Liver (tissue), 9 donors: ENCODE data around the gene RIN1. TPM values are rescaled to one million over a fixed set of nuclear protein-coding genes. Genes with fewer than 3 reads are reported as not detected.

Source experiments
- DNase-seq: peaks from one replicate; pipeline ENCODE4 v3.0.0-alpha.2; 2017; ENCODE audit warnings: low spot score
- H3K27ac ChIP-seq, 2 donors: one replicate each; pipeline ENCODE4 v1.7.0; 2013; ENCODE audit warnings: inconsistent platforms in 2 of 2, low read length in 2 of 2, control low read depth in 1 of 2, low read depth in 1 of 2, mild to moderate bottlenecking in 1 of 2
- H3K27me3 ChIP-seq, 4 donors: one replicate each; pipeline versions ENCODE4 v1.6.1 to v1.7.0; 2013; ENCODE audit warnings: low read length in 3 of 4, inconsistent platforms in 1 of 4, mild to moderate bottlenecking in 1 of 4, moderate library complexity in 1 of 4; ENCODE audit not compliant: control insufficient read depth in 4 of 4, insufficient read depth in 4 of 4
- H3K36me3 ChIP-seq, 4 donors: one replicate each; pipeline versions ENCODE4 v1.6.1 to v1.7.0; 2013; ENCODE audit warnings: low read length in 3 of 4, mild to moderate bottlenecking in 3 of 4, low read depth in 1 of 4, moderate library complexity in 1 of 4; ENCODE audit not compliant: control insufficient read depth in 4 of 4, insufficient read depth in 3 of 4
- H3K4me1 ChIP-seq, 4 donors: one replicate each; pipeline versions ENCODE4 v1.6.1 to v1.7.0; 2013; ENCODE audit warnings: low read length in 3 of 4, mild to moderate bottlenecking in 3 of 4, moderate library complexity in 1 of 4; ENCODE audit not compliant: control insufficient read depth in 4 of 4, insufficient read depth in 4 of 4
- H3K4me3 ChIP-seq, 3 donors: one replicate each; pipeline versions ENCODE4 v1.6.1 to v1.7.0; 2013; ENCODE audit warnings: low read length in 3 of 3, control low read depth in 1 of 3, low read depth in 1 of 3, mild to moderate bottlenecking in 1 of 3
- H3K9ac ChIP-seq, 2 donors: one replicate each; pipeline ENCODE4 v1.7.0; 2013; ENCODE audit warnings: low read length in 2 of 2, mild to moderate bottlenecking in 2 of 2, moderate library complexity in 2 of 2, control low read depth in 1 of 2, low read depth in 1 of 2
- H3K9me3 ChIP-seq, 4 donors: one replicate each; pipeline versions ENCODE4 v1.6.1 to v1.7.0; 2013; ENCODE audit warnings: low read length in 3 of 4; ENCODE audit not compliant: control insufficient read depth in 4 of 4
- ATF3 ChIP-seq: IDR thresholded peaks from 2 replicates; pipeline ENCODE4 v1.6.1; 2016; ENCODE audit warnings: antibody characterized with exemption
- FOXA1 ChIP-seq: IDR thresholded peaks from 2 replicates; pipeline ENCODE4 v1.6.1; 2016; ENCODE audit warnings: antibody characterized with exemption
- FOXA2 ChIP-seq: IDR thresholded peaks from 2 replicates; pipeline ENCODE4 v1.6.1; 2016; ENCODE audit warnings: antibody characterized with exemption
- GABPA ChIP-seq, 2 donors: IDR thresholded peaks in 1 of 2; conservative IDR thresholded peaks in 1 of 2; 2 replicates each; pipeline ENCODE4 v1.6.1; 2016; ENCODE audit warnings: antibody characterized with exemption in 2 of 2, mild to moderate bottlenecking in 1 of 2, moderate library complexity in 1 of 2
- HNF4A ChIP-seq, 2 donors: conservative IDR thresholded peaks; 2 replicates each; pipeline ENCODE4 v1.6.1; 2016; ENCODE audit warnings: antibody characterized with exemption in 2 of 2, mild to moderate bottlenecking in 2 of 2
- HNF4G ChIP-seq: IDR thresholded peaks from 2 replicates; pipeline ENCODE4 v1.6.1; 2016; ENCODE audit warnings: antibody characterized with exemption
- JUND ChIP-seq, 2 donors: IDR thresholded peaks; 2 replicates each; pipeline ENCODE4 v1.6.1; 2016; ENCODE audit warnings: antibody characterized with exemption in 2 of 2
- MAX ChIP-seq: IDR thresholded peaks from 2 replicates; pipeline ENCODE4 v1.6.1; 2016; ENCODE audit warnings: antibody characterized with exemption
- NR2F2 ChIP-seq: IDR thresholded peaks from 2 replicates; pipeline ENCODE4 v1.6.1; 2016; ENCODE audit warnings: antibody characterized with exemption
- RAD21 ChIP-seq, 2 donors: IDR thresholded peaks; 2 replicates each; pipeline ENCODE4 v1.6.1; 2016; ENCODE audit warnings: antibody characterized with exemption in 2 of 2, mild to moderate bottlenecking in 2 of 2
- REST ChIP-seq: IDR thresholded peaks from 2 replicates; pipeline ENCODE4 v1.6.1; 2016; ENCODE audit warnings: antibody characterized with exemption, mild to moderate bottlenecking
- RXRA ChIP-seq, 2 donors: IDR thresholded peaks; 2 replicates each; pipeline ENCODE4 v1.6.1; 2017 to 2018; ENCODE audit warnings: antibody characterized with exemption in 2 of 2, mild to moderate bottlenecking in 1 of 2
- SP1 ChIP-seq: IDR thresholded peaks from 2 replicates; pipeline ENCODE4 v1.6.1; 2018; ENCODE audit warnings: antibody characterized with exemption, mild to moderate bottlenecking
- WGBS: extraction: QIAGEN DNeasy Blood & Tissue Kit; methylation state at CpG from one replicate; pipeline ENCODE4 v1.1.7; 2013; 5-methylcytosine and 5-hydroxymethylcytosine counted together
- polyA plus RNA-seq, 2 donors: library from polyadenylated mRNA; stranded (reverse) in 1 of 2; unstranded in 1 of 2; fragments of 200-250 nt in 1 of 2; fragments of >200 nt in 1 of 2; fragmentation: Nextera tagmentation in 1 of 2; extraction: Ambion mirVana in 1 of 2; gene quantifications; one replicate each; pipeline versions ENCODE4 v1.2.1 to v1.2.3, GENCODE V29; 2013 to 2015
- total RNA-seq, 2 donors: library from RNA; depleted of rRNA; stranded (reverse); fragments of >200 nt; gene quantifications; one replicate each; pipeline ENCODE4 v1.2.3, GENCODE V29; 2014
- TF ChIP-seq, protein P1 (sequence below): fragments of 150-350 bp; IDR thresholded peaks from 2 replicates; pipeline ENCODE4 v1.5.1; 2017; ENCODE audit warnings: improper control_type of control experiment, low read depth, low read length; ENCODE audit not compliant: missing input control
- donor health status: healthy.
- donor health status: healthy.
- donor health status: healthy.
- donor health status: healthy.
- donor health status: healthy.

Gene RIN1
- total and polyA plus RNA-seq, 4 donors: 0.11 to 1.1 (median 0.53) TPM

GRCh38 chr11:66317322-66317722 is 18.9 kb downstream of the RIN1 start:
- TF ChIP-seq RXRA (IDR thresholded peaks at IDR 0.05) (no peak), RAD21 (IDR thresholded peaks at IDR 0.05) (no peak), FOXA1 (no peak), MAX (no peak), HNF4A (conservative IDR thresholded peaks at IDR 0.05) (no peak), REST (no peak), SP1 (no peak), NR2F2 (no peak)
- Histone ChIP-seq H3K27ac (peak overlapping the region; percentile 3 to 73), H3K4me3 (no peak overlapping the region), H3K9me3 (no peaks in the 10 kb centered on the region), H3K9ac (no peak overlapping the region), H3K4me1 (peaks cover 7 to 16% (median 10%) of the 10 kb centered on the region in 4 donors), H3K36me3 (no peaks in the 10 kb centered on the region), H3K27me3 (no peaks in the 10 kb centered on the region)
- no peak for DNase-seq
- 47% methylated on average over 14 of the region's 14 CpGs for WGBS

DNA sequence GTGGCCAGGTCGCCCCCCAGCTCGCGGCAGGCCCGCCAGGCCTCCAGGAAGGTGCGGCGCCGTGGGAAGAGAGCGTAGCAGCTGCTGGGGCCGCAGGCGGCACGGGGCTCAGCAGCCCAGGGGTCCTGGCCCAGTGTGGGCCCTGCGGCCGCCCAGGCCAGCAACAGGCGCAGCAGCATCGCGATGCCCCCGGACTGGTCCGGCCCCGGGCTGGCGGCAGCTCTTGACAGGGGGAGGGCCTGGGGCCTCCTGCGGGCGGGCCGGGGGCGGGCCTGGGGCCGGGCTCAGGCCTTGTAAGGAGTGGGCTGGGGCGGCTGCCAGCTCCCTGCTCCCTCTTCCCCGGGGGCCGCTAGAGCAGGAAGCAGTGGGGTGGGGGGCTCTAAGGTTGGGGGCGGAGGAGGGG is 19.4 kb downstream of the RIN1 start, which contains the start of gene CD248:
Gene CD248 (minus strand): TSS at position 196 of the 403 bp plus-strand sequence. CDS start 17 bp downstream, at position 179.
- 61% methylated on average over 29 of the region's 29 CpGs for WGBS
- Histone ChIP-seq H3K36me3 (no peaks in the 10 kb centered on the region), H3K27me3 (no peaks in the 10 kb centered on the region), H3K9me3 (no peaks in the 10 kb centered on the region), H3K9ac (no peak within 1 kb of the TSS), H3K4me3 (no peak within 1 kb of the TSS), H3K27ac (peak within 1 kb of the TSS; percentile 5 to 73), H3K4me1 (peaks cover 7 to 21% (median 13%) of the 10 kb centered on the region in 4 donors)
- DNase-seq: no peak
- TF ChIP-seq FOXA1: no peak
- TF ChIP-seq JUND (IDR thresholded peaks at IDR 0.05): no peak
- no peak for TF ChIP-seq ATF3
- no peak for TF ChIP-seq HNF4G
- TF ChIP-seq HNF4A (conservative IDR thresholded peaks at IDR 0.05): no peak
- TF ChIP-seq RXRA (IDR thresholded peaks at IDR 0.05): no peak
- TF ChIP-seq, protein P1, sequence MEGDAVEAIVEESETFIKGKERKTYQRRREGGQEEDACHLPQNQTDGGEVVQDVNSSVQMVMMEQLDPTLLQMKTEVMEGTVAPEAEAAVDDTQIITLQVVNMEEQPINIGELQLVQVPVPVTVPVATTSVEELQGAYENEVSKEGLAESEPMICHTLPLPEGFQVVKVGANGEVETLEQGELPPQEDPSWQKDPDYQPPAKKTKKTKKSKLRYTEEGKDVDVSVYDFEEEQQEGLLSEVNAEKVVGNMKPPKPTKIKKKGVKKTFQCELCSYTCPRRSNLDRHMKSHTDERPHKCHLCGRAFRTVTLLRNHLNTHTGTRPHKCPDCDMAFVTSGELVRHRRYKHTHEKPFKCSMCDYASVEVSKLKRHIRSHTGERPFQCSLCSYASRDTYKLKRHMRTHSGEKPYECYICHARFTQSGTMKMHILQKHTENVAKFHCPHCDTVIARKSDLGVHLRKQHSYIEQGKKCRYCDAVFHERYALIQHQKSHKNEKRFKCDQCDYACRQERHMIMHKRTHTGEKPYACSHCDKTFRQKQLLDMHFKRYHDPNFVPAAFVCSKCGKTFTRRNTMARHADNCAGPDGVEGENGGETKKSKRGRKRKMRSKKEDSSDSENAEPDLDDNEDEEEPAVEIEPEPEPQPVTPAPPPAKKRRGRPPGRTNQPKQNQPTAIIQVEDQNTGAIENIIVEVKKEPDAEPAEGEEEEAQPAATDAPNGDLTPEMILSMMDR: no peak
- TF ChIP-seq GABPA (IDR thresholded peaks at IDR 0.05 in 1 of 2, conservative IDR thresholded peaks at IDR 0.05 in 1 of 2): no peak
- TF ChIP-seq REST: no peak
- TF ChIP-seq SP1: no peak
- no peak for TF ChIP-seq FOXA2
- TF ChIP-seq NR2F2: no peak
